ENCODE results near the gene XPO6.

The XPO6 gene

DNA sequence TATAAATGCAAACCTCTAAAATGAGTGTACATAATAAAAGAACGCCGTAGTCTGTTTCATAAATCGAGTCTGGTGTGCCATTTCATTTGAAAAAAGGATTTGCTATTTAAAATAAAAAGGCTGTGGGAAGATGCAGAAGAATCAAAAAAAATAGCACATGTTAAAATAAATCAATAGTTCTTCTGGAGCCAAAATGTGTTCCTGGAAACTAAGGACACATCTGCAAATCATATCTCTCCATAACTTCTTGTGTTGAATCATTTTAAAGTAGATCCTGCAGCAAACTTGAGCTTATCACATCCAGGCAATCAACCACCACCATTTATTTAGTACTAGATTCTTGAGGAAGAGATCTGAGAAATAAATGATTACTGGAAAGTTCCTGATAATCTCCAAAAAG lies 29.0 kb downstream of the XPO6 start (continued):
- TF ChIP-seq, protein P1, sequence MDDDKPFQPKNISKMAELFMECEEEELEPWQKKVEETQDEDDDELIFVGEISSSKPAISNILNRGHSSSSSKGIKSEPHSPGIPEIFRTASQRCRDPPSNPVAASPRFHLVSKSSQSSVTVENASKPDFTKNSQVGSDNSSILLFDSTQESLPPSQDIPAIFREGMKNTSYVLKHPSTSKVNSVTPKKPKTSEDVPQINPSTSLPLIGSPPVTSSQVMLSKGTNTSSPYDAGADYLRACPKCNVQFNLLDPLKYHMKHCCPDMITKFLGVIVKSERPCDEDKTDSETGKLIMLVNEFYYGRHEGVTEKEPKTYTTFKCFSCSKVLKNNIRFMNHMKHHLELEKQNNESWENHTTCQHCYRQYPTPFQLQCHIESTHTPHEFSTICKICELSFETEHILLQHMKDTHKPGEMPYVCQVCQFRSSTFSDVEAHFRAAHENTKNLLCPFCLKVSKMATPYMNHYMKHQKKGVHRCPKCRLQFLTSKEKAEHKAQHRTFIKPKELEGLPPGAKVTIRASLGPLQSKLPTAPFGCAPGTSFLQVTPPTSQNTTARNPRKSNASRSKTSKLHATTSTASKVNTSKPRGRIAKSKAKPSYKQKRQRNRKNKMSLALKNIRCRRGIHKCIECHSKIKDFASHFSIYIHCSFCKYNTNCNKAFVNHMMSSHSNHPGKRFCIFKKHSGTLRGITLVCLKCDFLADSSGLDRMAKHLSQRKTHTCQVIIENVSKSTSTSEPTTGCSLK (tag by site-specific recombination; IDR thresholded peaks at IDR 0.05): no peak
- TF ChIP-seq, protein P2, sequence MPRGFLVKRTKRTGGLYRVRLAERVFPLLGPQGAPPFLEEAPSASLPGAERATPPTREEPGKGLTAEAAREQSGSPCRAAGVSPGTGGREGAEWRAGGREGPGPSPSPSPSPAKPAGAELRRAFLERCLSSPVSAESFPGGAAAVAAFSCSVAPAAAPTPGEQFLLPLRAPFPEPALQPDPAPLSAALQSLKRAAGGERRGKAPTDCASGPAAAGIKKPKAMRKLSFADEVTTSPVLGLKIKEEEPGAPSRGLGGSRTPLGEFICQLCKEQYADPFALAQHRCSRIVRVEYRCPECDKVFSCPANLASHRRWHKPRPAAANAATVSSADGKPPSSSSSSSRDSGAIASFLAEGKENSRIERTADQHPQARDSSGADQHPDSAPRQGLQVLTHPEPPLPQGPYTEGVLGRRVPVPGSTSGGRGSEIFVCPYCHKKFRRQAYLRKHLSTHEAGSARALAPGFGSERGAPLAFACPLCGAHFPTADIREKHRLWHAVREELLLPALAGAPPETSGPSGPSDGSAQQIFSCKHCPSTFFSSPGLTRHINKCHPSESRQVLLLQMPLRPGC (tag by site-specific recombination; IDR thresholded peaks at IDR 0.05): no peak
- TF ChIP-seq, protein P3, sequence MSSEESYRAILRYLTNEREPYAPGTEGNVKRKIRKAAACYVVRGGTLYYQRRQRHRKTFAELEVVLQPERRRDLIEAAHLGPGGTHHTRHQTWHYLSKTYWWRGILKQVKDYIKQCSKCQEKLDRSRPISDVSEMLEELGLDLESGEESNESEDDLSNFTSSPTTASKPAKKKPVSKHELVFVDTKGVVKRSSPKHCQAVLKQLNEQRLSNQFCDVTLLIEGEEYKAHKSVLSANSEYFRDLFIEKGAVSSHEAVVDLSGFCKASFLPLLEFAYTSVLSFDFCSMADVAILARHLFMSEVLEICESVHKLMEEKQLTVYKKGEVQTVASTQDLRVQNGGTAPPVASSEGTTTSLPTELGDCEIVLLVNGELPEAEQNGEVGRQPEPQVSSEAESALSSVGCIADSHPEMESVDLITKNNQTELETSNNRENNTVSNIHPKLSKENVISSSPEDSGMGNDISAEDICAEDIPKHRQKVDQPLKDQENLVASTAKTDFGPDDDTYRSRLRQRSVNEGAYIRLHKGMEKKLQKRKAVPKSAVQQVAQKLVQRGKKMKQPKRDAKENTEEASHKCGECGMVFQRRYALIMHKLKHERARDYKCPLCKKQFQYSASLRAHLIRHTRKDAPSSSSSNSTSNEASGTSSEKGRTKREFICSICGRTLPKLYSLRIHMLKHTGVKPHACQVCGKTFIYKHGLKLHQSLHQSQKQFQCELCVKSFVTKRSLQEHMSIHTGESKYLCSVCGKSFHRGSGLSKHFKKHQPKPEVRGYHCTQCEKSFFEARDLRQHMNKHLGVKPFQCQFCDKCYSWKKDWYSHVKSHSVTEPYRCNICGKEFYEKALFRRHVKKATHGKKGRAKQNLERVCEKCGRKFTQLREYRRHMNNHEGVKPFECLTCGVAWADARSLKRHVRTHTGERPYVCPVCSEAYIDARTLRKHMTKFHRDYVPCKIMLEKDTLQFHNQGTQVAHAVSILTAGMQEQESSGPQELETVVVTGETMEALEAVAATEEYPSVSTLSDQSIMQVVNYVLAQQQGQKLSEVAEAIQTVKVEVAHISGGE (tag by site-specific recombination; conservative IDR thresholded peaks at IDR 0.05; ENCODE audit: low read depth): no peak

DNA sequence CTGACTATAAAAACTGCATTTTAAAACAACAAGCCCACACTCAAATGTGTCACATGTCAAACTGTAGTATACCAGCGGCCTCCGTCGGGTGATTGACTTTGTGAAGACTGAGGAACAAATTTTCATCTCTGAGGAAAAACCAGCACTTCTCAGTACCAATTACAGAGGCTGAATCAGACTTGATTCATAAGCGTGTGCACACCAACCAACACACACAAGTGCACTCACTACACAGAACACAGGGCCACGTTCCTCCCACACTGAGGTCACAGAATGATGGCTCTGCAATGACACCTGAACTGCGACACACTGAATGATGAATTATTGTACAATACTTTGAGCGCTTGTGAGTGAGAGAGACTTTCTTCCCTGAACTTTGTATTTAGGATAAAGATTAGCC lies 29.6 kb downstream of the XPO6 start:
- peaks cover 23% of the 10 kb centered on the region for H3K4me1 ChIP-seq (ENCODE audit: control insufficient read depth, insufficient read depth, low read length)
- peaks cover 4 to 13% of the 10 kb centered on the region in 2 experiments; a peak in 2 of 3 replicates for H3K36me3 ChIP-seq (ENCODE audit: control insufficient read depth in 2 of 2, insufficient read depth in 1 of 2, low read length in 2 of 2)
- H3K9me3 ChIP-seq (ENCODE audit: control insufficient read depth, insufficient read depth, low read depth, low read length): no peaks in the 10 kb centered on the region
- H3K27ac ChIP-seq (ENCODE audit: extremely low read depth, low read depth, low read length): no peak overlapping the region; the same call in 1 of the 2 replicates
- TF ChIP-seq SP7 (tag by site-specific recombination; IDR thresholded peaks at IDR 0.05): 0 out of 2 replicates have a peak, but pooled peaks have one; percentile 33
- TF ChIP-seq, protein P4, sequence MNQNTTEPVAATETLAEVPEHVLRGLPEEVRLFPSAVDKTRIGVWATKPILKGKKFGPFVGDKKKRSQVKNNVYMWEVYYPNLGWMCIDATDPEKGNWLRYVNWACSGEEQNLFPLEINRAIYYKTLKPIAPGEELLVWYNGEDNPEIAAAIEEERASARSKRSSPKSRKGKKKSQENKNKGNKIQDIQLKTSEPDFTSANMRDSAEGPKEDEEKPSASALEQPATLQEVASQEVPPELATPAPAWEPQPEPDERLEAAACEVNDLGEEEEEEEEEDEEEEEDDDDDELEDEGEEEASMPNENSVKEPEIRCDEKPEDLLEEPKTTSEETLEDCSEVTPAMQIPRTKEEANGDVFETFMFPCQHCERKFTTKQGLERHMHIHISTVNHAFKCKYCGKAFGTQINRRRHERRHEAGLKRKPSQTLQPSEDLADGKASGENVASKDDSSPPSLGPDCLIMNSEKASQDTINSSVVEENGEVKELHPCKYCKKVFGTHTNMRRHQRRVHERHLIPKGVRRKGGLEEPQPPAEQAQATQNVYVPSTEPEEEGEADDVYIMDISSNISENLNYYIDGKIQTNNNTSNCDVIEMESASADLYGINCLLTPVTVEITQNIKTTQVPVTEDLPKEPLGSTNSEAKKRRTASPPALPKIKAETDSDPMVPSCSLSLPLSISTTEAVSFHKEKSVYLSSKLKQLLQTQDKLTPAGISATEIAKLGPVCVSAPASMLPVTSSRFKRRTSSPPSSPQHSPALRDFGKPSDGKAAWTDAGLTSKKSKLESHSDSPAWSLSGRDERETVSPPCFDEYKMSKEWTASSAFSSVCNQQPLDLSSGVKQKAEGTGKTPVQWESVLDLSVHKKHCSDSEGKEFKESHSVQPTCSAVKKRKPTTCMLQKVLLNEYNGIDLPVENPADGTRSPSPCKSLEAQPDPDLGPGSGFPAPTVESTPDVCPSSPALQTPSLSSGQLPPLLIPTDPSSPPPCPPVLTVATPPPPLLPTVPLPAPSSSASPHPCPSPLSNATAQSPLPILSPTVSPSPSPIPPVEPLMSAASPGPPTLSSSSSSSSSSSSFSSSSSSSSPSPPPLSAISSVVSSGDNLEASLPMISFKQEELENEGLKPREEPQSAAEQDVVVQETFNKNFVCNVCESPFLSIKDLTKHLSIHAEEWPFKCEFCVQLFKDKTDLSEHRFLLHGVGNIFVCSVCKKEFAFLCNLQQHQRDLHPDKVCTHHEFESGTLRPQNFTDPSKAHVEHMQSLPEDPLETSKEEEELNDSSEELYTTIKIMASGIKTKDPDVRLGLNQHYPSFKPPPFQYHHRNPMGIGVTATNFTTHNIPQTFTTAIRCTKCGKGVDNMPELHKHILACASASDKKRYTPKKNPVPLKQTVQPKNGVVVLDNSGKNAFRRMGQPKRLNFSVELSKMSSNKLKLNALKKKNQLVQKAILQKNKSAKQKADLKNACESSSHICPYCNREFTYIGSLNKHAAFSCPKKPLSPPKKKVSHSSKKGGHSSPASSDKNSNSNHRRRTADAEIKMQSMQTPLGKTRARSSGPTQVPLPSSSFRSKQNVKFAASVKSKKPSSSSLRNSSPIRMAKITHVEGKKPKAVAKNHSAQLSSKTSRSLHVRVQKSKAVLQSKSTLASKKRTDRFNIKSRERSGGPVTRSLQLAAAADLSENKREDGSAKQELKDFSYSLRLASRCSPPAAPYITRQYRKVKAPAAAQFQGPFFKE (tag by site-specific recombination; IDR thresholded peaks at IDR 0.05; ENCODE audit: borderline replicate concordance): no peak
- TF ChIP-seq ZNF610 (tag by site-specific recombination; IDR thresholded peaks at IDR 0.05; ENCODE audit: borderline replicate concordance): no peak
- TF ChIP-seq ZBTB21 (tag by site-specific recombination; IDR thresholded peaks at IDR 0.05): no peak
- TF ChIP-seq ZNF341 (tag by site-specific recombination; IDR thresholded peaks at IDR 0.05; ENCODE audit: low read depth): no peak
- TF ChIP-seq ZNF19 (tag by site-specific recombination; IDR thresholded peaks at IDR 0.05; ENCODE audit: low read depth): no peak
- no peak for TF ChIP-seq ZNF146 (tag by site-specific recombination; IDR thresholded peaks at IDR 0.05)
- TF ChIP-seq, protein P5, sequence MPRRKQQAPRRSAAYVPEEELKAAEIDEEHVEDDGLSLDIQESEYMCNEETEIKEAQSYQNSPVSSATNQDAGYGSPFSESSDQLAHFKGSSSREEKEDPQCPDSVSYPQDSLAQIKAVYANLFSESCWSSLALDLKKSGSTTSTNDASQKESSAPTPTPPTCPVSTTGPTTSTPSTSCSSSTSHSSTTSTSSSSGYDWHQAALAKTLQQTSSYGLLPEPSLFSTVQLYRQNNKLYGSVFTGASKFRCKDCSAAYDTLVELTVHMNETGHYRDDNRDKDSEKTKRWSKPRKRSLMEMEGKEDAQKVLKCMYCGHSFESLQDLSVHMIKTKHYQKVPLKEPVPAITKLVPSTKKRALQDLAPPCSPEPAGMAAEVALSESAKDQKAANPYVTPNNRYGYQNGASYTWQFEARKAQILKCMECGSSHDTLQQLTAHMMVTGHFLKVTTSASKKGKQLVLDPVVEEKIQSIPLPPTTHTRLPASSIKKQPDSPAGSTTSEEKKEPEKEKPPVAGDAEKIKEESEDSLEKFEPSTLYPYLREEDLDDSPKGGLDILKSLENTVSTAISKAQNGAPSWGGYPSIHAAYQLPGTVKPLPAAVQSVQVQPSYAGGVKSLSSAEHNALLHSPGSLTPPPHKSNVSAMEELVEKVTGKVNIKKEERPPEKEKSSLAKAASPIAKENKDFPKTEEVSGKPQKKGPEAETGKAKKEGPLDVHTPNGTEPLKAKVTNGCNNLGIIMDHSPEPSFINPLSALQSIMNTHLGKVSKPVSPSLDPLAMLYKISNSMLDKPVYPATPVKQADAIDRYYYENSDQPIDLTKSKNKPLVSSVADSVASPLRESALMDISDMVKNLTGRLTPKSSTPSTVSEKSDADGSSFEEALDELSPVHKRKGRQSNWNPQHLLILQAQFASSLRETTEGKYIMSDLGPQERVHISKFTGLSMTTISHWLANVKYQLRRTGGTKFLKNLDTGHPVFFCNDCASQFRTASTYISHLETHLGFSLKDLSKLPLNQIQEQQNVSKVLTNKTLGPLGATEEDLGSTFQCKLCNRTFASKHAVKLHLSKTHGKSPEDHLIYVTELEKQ (tag by site-specific recombination; IDR thresholded peaks at IDR 0.05; ENCODE audit: borderline replicate concordance): peak; percentile 30; the same call in 1 of the 2 replicates
- TF ChIP-seq, protein P6, sequence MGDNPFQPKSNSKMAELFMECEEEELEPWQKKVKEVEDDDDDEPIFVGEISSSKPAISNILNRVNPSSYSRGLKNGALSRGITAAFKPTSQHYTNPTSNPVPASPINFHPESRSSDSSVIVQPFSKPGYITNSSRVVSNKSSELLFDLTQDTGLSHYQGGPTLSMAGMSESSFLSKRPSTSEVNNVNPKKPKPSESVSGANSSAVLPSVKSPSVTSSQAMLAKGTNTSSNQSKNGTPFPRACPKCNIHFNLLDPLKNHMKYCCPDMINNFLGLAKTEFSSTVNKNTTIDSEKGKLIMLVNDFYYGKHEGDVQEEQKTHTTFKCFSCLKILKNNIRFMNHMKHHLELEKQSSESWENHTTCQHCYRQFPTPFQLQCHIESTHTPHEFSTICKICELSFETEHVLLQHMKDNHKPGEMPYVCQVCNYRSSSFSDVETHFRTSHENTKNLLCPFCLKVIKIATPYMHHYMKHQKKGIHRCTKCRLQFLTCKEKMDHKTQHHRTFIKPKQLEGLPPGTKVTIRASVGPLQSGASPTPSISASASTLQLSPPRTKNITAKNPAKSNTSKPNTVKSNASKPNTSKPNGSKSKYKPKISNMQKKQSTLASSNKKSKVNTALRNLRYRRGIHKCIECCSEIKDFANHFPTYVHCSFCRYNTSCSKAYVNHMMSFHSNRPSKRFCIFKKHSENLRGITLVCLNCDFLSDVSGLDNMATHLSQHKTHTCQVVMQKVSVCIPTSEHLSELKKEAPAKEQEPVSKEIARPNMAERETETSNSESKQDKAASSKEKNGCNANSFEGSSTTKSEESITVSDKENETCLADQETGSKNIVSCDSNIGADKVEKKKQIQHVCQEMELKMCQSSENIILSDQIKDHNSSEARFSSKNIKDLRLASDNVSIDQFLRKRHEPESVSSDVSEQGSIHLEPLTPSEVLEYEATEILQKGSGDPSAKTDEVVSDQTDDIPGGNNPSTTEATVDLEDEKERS (tag by site-specific recombination; IDR thresholded peaks at IDR 0.05): no peak
- TF ChIP-seq ZBTB20 (tag by site-specific recombination; IDR thresholded peaks at IDR 0.05): 0 out of 2 replicates have a peak, but pooled peaks have one; percentile 32
- POLR2A ChIA-PET: no interaction called here
- H3K4me3 ChIP-seq (ENCODE audit: low read depth, low read length): no peak overlapping the region
- CTCF ChIA-PET: interaction anchor here (0.6 kb wide), 1 partner anchor 7 kb away, joined by 4 read pairs; no protein-coding TSS in a partner anchor

Measured in HEK293 (cell line).